BLaER1 treated with 17β-estradiol and CSF1 and Interleukin-3, amounts not matched to agents 10 nM and 100 nM (cell line): ENCODE data around the gene USH2A.

Experiments used
- H3K27ac ChIP-seq, 11 experiments: shearing (Covaris generic); formaldehyde crosslinking; 2 replicates each; pipeline ENCODE4 v1.8.1; 2022
- H3K27me3 ChIP-seq, 11 experiments: shearing (Covaris generic); formaldehyde crosslinking; 2 replicates each; pipeline ENCODE4 v1.8.1; 2022
- H3K36me3 ChIP-seq, 11 experiments: shearing (Covaris generic); formaldehyde crosslinking; 2 replicates each; pipeline ENCODE4 v1.8.1; 2022
- H3K4me1 ChIP-seq, 10 experiments: shearing (Covaris generic); formaldehyde crosslinking; 2 replicates each; pipeline ENCODE4 v1.8.1; 2022
- H3K4me2 ChIP-seq, 11 experiments: shearing (Covaris generic); formaldehyde crosslinking; 2 replicates each; pipeline ENCODE4 v1.8.1; 2022
- H3K4me3 ChIP-seq, 10 experiments: shearing (Covaris generic); formaldehyde crosslinking; 2 replicates each; pipeline ENCODE4 v1.8.1; 2022
- H3K9ac ChIP-seq, 11 experiments: shearing (Covaris generic); formaldehyde crosslinking; 2 replicates each; pipeline ENCODE4 v1.8.1; 2022
- H3K9me3 ChIP-seq, 11 experiments: shearing (Covaris generic); formaldehyde crosslinking; replicated peaks in 1 of 11; 2 replicates each; pipeline ENCODE4 v1.8.1; 2022
- H4K20me1 ChIP-seq, 11 experiments: shearing (Covaris generic); formaldehyde crosslinking; 2 replicates each; pipeline ENCODE4 v1.8.1; 2022
- Cebpa-rat ChIP-seq, 11 experiments: shearing (Covaris generic); IDR thresholded peaks; 2 replicates each; pipeline ENCODE4 v1.8.1; 2022

Gene USH2A

GRCh38 chr1:215923129-215923824 lies 500.0 kb downstream of the USH2A start:
- Histone ChIP-seq H4K20me1 (no peaks in the 10 kb centered on the region), H3K27me3 (no peaks in the 10 kb centered on the region), H3K9me3 (no peaks in the 10 kb centered on the region), H3K4me3 (no peak overlapping the region), H3K27ac (peak overlapping the region in 6 of 11 experiments; percentile 10 to 41 (median 18); a peak in 6 of 22 replicates), H3K4me1 (peaks cover 16 to 32% (median 23%) of the 10 kb centered on the region in 10 experiments), H3K4me2 (peak overlapping the region; percentile 8 to 64 (median 49); a peak in 19 of 22 replicates), H3K9ac (no peak overlapping the region), H3K36me3 (no peaks in the 10 kb centered on the region)
- TF ChIP-seq Cebpa-rat (IDR thresholded peaks at IDR 0.05) = no peak

GRCh38 chr1:215911406-215911968 lies 511.8 kb downstream of the USH2A start:
- Histone ChIP-seq H4K20me1 (no peaks in the 10 kb centered on the region), H3K27ac (no peak overlapping the region), H3K4me1 (no peaks in the 10 kb centered on the region), H3K4me2 (no peak overlapping the region), H3K9ac (no peak overlapping the region), H3K9me3 (no peaks in the 10 kb centered on the region), H3K36me3 (no peaks in the 10 kb centered on the region), H3K27me3 (no peaks in the 10 kb centered on the region), H3K4me3 (no peak overlapping the region)
- no peak for TF ChIP-seq Cebpa-rat (IDR thresholded peaks at IDR 0.05)

GRCh38 chr1:215905493-215906115 lies 517.6 kb downstream of the USH2A start:
- Histone ChIP-seq H3K36me3 (no peaks in the 10 kb centered on the region), H3K27me3 (no peaks in the 10 kb centered on the region), H4K20me1 (no peaks in the 10 kb centered on the region), H3K27ac (no peak overlapping the region), H3K4me1 (no peaks in the 10 kb centered on the region), H3K4me2 (no peak overlapping the region), H3K4me3 (no peak overlapping the region), H3K9ac (no peak overlapping the region), H3K9me3 (no peaks in the 10 kb centered on the region)
- no peak for TF ChIP-seq Cebpa-rat (IDR thresholded peaks at IDR 0.05)

GRCh38 chr1:215900684-215901083 lies 522.6 kb downstream of the USH2A start:
- Histone ChIP-seq H3K9ac (no peak overlapping the region), H3K27me3 (no peaks in the 10 kb centered on the region), H3K9me3 (no peaks in the 10 kb centered on the region), H3K4me3 (no peak overlapping the region), H3K4me1 (peaks cover 0 to 4% (median under 1%) of the 10 kb centered on the region in 10 experiments; a peak in 10 of 20 replicates), H3K36me3 (no peaks in the 10 kb centered on the region), H3K4me2 (no peak overlapping the region), H3K27ac (no peak overlapping the region), H4K20me1 (no peaks in the 10 kb centered on the region)
- TF ChIP-seq Cebpa-rat (IDR thresholded peaks at IDR 0.05) = no peak

- H4K20me1 ChIP-seq = no peaks in the 10 kb centered on the region
- no peak overlapping the region for H3K27ac ChIP-seq
- H3K4me3 ChIP-seq = no peak overlapping the region
- H3K36me3 ChIP-seq = no peaks in the 10 kb centered on the region
- no peak for TF ChIP-seq Cebpa-rat (IDR thresholded peaks at IDR 0.05)
- no peak overlapping the region for H3K4me2 ChIP-seq
- H3K4me1 ChIP-seq = peaks cover 2 to 12% (median 8%) of the 10 kb centered on the region in 10 experiments; a peak in 16 of 20 replicates
- no peaks in the 10 kb centered on the region for H3K27me3 ChIP-seq
- no peaks in the 10 kb centered on the region for H3K9me3 ChIP-seq
- H3K9ac ChIP-seq = no peak overlapping the region
These were observed 523.3 kb downstream of the USH2A start for GRCh38 chr1:215899901-215900300.

GRCh38 chr1:215895893-215896292 lies 527.4 kb downstream of the USH2A start:
- peaks cover 20 to 29% (median 26%) of the 10 kb centered on the region in 10 experiments for H3K4me1 ChIP-seq
- no peaks in the 10 kb centered on the region for H3K36me3 ChIP-seq
- H3K27me3 ChIP-seq = no peaks in the 10 kb centered on the region
- H3K9me3 ChIP-seq = no peaks in the 10 kb centered on the region
- no peak overlapping the region for H3K27ac ChIP-seq
- H3K4me3 ChIP-seq = no peak overlapping the region
- no peaks in the 10 kb centered on the region for H4K20me1 ChIP-seq
- no peak overlapping the region for H3K9ac ChIP-seq
- H3K4me2 ChIP-seq = peak overlapping the region in 5 of 11 experiments; percentile 13 to 70 (median 42); a peak in 8 of 22 replicates
- TF ChIP-seq Cebpa-rat (IDR thresholded peaks at IDR 0.05) = no peak

GRCh38 chr1:215895276-215895675 lies 528.0 kb downstream of the USH2A start:
- H3K9ac ChIP-seq = no peak overlapping the region
- H3K4me2 ChIP-seq = peak overlapping the region in 8 of 11 experiments; percentile 0 to 70 (median 20); a peak in 13 of 22 replicates
- H3K4me3 ChIP-seq = no peak overlapping the region
- H4K20me1 ChIP-seq = no peaks in the 10 kb centered on the region
- TF ChIP-seq Cebpa-rat (IDR thresholded peaks at IDR 0.05) = no peak
- no peaks in the 10 kb centered on the region for H3K27me3 ChIP-seq
- peaks cover 26 to 35% (median 32%) of the 10 kb centered on the region in 10 experiments for H3K4me1 ChIP-seq
- peak overlapping the region in 2 of 11 experiments; percentile 32 to 42; a peak in 2 of 22 replicates for H3K27ac ChIP-seq
- H3K9me3 ChIP-seq = no peaks in the 10 kb centered on the region
- no peaks in the 10 kb centered on the region for H3K36me3 ChIP-seq

- Histone ChIP-seq H3K4me1 (peaks cover 32 to 39% (median 37%) of the 10 kb centered on the region in 10 experiments), H3K9ac (no peak overlapping the region), H3K4me2 (peak overlapping the region in 9 of 11 experiments; percentile 0 to 70 (median 9); a peak in 12 of 22 replicates), H3K4me3 (no peak overlapping the region), H4K20me1 (no peaks in the 10 kb centered on the region), H3K27ac (peak overlapping the region in 3 of 11 experiments; percentile 3 to 42 (median 32); a peak in 3 of 22 replicates), H3K27me3 (no peaks in the 10 kb centered on the region), H3K36me3 (no peaks in the 10 kb centered on the region), H3K9me3 (no peaks in the 10 kb centered on the region)
- TF ChIP-seq Cebpa-rat (IDR thresholded peaks at IDR 0.05) = no peak
These were observed 528.6 kb downstream of the USH2A start for GRCh38 chr1:215894617-215895016.
